ENCODE results near the gene DPYSL3.

DNA sequence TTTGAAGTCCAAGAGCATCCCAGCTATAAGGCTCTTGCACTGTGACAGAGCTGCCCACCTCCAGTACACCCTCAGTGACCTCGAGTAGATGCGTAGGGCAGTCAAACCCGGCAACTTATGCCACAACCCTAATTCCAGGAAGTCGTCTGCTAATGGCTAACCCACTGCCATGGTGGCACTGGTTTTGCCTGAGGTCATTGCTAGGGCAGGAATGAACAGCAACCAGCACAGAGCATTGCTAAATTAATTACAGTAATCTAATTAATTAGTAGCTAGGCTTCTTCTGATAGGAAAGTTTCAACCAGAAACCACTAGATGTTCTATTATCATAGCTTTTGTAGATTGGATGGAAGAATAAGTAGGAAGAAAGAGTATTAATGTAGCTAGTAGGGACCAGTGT lies 122.8 kb downstream of the DPYSL3 start:
- TF ChIP-seq, protein P1, sequence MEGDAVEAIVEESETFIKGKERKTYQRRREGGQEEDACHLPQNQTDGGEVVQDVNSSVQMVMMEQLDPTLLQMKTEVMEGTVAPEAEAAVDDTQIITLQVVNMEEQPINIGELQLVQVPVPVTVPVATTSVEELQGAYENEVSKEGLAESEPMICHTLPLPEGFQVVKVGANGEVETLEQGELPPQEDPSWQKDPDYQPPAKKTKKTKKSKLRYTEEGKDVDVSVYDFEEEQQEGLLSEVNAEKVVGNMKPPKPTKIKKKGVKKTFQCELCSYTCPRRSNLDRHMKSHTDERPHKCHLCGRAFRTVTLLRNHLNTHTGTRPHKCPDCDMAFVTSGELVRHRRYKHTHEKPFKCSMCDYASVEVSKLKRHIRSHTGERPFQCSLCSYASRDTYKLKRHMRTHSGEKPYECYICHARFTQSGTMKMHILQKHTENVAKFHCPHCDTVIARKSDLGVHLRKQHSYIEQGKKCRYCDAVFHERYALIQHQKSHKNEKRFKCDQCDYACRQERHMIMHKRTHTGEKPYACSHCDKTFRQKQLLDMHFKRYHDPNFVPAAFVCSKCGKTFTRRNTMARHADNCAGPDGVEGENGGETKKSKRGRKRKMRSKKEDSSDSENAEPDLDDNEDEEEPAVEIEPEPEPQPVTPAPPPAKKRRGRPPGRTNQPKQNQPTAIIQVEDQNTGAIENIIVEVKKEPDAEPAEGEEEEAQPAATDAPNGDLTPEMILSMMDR (conservative IDR thresholded peaks at IDR 0.05; ENCODE audit: low read depth, low read length): no peak
- no peak for TF ChIP-seq EZH2 (IDR thresholded peaks at IDR 0.05; ENCODE audit: borderline replicate concordance, low read depth, low read length, poor library complexity, severe bottlenecking)
